SK-N-SH (cell line): ENCODE results near the gene SPATA3. TPM values are rescaled to one million over a fixed set of nuclear protein-coding genes. Genes with fewer than 3 reads are reported as not detected.

Experiments
- CTCF ChIA-PET: fragments of 300-600, 350-600 bp; formaldehyde crosslinking; extraction: SDS; loops from one replicate; lab custom pipeline; 2021; lab: Yijun Ruan, JAX
- POLR2A ChIA-PET: fragments of 350-600 bp; sonication (Branson Sonifier 250); formaldehyde crosslinking; extraction: SDS; loops from one replicate; lab custom pipeline; 2020; ENCODE audit warnings: antibody characterized with exemption, inconsistent platforms; lab: Yijun Ruan, JAX
- DNase-seq: peaks from one replicate; pipeline ENCODE4 v3.0.0; 2012
- H2AFZ ChIP-seq: fragments of 200-600 bp; sonication (generic); 2 replicates; pipeline ENCODE4 v1.8.1; 2016; ENCODE audit warnings: antibody characterized with exemption, mild to moderate bottlenecking, low read depth
- H3F3A ChIP-seq: fragments of 200-600 bp; sonication (generic); replicated peaks from 2 replicates; pipeline ENCODE3; 2016; ENCODE audit warnings: antibody characterized with exemption, mild to moderate bottlenecking; ENCODE audit not compliant: insufficient read depth
- H3K27ac ChIP-seq, 2 experiments: fragments of 200-500 bp in 1 of 2; fragments of 200-600 bp in 1 of 2; sonication (Bioruptor generic) in 1 of 2; sonication (generic), shearing (Covaris generic) in 1 of 2; 2 replicates each; pipeline versions ENCODE4 v1.5.1 to v1.6.1; 2014 to 2016; ENCODE audit warnings: low read depth in 2 of 2, inconsistent platforms in 1 of 2, low read length in 1 of 2, mild to moderate bottlenecking in 1 of 2, mixed read lengths in 1 of 2
- H3K27me3 ChIP-seq: fragments of 200-600 bp; sonication (generic), shearing (Covaris generic); 2 replicates; pipeline ENCODE4 v1.6.1; 2016; ENCODE audit warnings: mixed run types; ENCODE audit not compliant: insufficient read depth
- H3K36me3 ChIP-seq, 2 experiments: fragments of 200-500 bp in 1 of 2; fragments of 200-600 bp in 1 of 2; sonication (Bioruptor generic) in 1 of 2; sonication (generic) in 1 of 2; replicated peaks in 1 of 2; 2 replicates each; pipeline versions ENCODE3 to v1.5.1; 2014 to 2016; ENCODE audit warnings: low read length in 1 of 2, mild to moderate bottlenecking in 1 of 2; ENCODE audit not compliant: insufficient read depth in 2 of 2, control insufficient read depth in 1 of 2
- H3K4me1 ChIP-seq, 2 experiments: fragments of 200-500 bp in 1 of 2; fragments of 200-600 bp in 1 of 2; sonication (Bioruptor generic) in 1 of 2; sonication (generic), shearing (Covaris generic) in 1 of 2; 2 replicates each; pipeline versions ENCODE4 v1.5.1 to v1.6.1; 2014 to 2016; ENCODE audit warnings: low read depth in 1 of 2, low read length in 1 of 2, mixed run types in 1 of 2; ENCODE audit not compliant: insufficient read depth in 2 of 2, control insufficient read depth in 1 of 2
- H3K4me2 ChIP-seq: fragments of 200-600 bp; sonication (generic), shearing (Covaris generic); 2 replicates; pipeline ENCODE4 v1.6.1; 2017; ENCODE audit warnings: mixed run types
- H3K4me3 ChIP-seq, 2 experiments: fragments of 200-500 bp in 1 of 2; fragments of 200-600 bp in 1 of 2; sonication (Bioruptor generic) in 1 of 2; sonication (generic), shearing (Covaris generic) in 1 of 2; 2 replicates each; pipeline versions ENCODE4 v1.5.1 to v1.8.1; 2014 to 2016; ENCODE audit warnings: low read depth in 2 of 2, inconsistent platforms in 1 of 2, low read length in 1 of 2, mild to moderate bottlenecking in 1 of 2, mixed read lengths in 1 of 2, moderate library complexity in 1 of 2
- H3K79me2 ChIP-seq: fragments of 200-600 bp; sonication (generic); 2 replicates; pipeline ENCODE4 v1.8.1; 2017; ENCODE audit warnings: mild to moderate bottlenecking; ENCODE audit not compliant: insufficient read depth
- H3K9ac ChIP-seq: fragments of 200-600 bp; sonication (generic); 2 replicates; pipeline ENCODE4 v1.6.1; 2017; ENCODE audit warnings: mixed run types
- H3K9me2 ChIP-seq: fragments of 200-600 bp; sonication (generic); 2 replicates; pipeline ENCODE4 v1.6.1; 2017; ENCODE audit warnings: mixed run types
- H3K9me3 ChIP-seq: fragments of 200-600 bp; sonication (generic); 2 replicates; pipeline ENCODE4 v1.6.1; 2017; ENCODE audit warnings: mixed run types, mild to moderate bottlenecking, moderate library complexity
- H4K20me1 ChIP-seq: fragments of 200-600 bp; sonication (generic); 2 replicates; pipeline ENCODE4 v1.6.1; 2017; ENCODE audit warnings: mild to moderate bottlenecking, mixed run types; ENCODE audit not compliant: insufficient read depth
- CHD2 ChIP-seq: fragments of 150-350 bp; IDR thresholded peaks from 2 replicates; pipeline ENCODE4 v1.6.1; 2018; ENCODE audit warnings: low read length; ENCODE audit not compliant: partially characterized antibody
- EP300 ChIP-seq, 2 experiments: IDR thresholded peaks; 2 replicates each; pipeline versions ENCODE4 v1.4.0 to v1.6.1; 2012; ENCODE audit warnings: borderline replicate concordance in 1 of 2, low read depth in 1 of 2, low read length in 1 of 2
- EZH2phosphoT487 ChIP-seq: fragments of 200-600 bp; sonication (generic); IDR thresholded peaks from 2 replicates; pipeline ENCODE4 v1.6.1; 2017; ENCODE audit warnings: low read depth, mixed run types, mild to moderate bottlenecking, antibody characterized with exemption, moderate library complexity, borderline replicate concordance
- FOXJ3 ChIP-seq: sonication (generic); formaldehyde crosslinking; IDR thresholded peaks from 2 replicates; pipeline ENCODE4 v1.5.1; 2020; ENCODE audit warnings: mild to moderate bottlenecking, missing genetic modification reagents
- FOXM1 ChIP-seq: IDR thresholded peaks from 2 replicates; pipeline ENCODE4 v1.4.0; 2012; ENCODE audit warnings: low read depth, mild to moderate bottlenecking
- GATA2 ChIP-seq: sonication (generic); formaldehyde crosslinking; IDR thresholded peaks from 2 replicates; pipeline ENCODE4 v1.5.0; 2020; ENCODE audit warnings: mild to moderate bottlenecking, missing genetic modification reagents
- JUND ChIP-seq: IDR thresholded peaks from 2 replicates; pipeline ENCODE4 v1.4.0; 2012
- MEF2A ChIP-seq: IDR thresholded peaks from 2 replicates; pipeline ENCODE4 v1.4.0; 2012; ENCODE audit warnings: low read depth, borderline replicate concordance
- MXI1 ChIP-seq: IDR thresholded peaks from 2 replicates; pipeline ENCODE4 v1.6.1; 2012; ENCODE audit warnings: mild to moderate bottlenecking, low read depth, low read length, improper control_type of control experiment
- NRF1 ChIP-seq: IDR thresholded peaks from 2 replicates; pipeline ENCODE4 v1.6.1; 2012; ENCODE audit warnings: low read depth, mild to moderate bottlenecking, low read length
- POLR2AphosphoS5 ChIP-seq: IDR thresholded peaks from 2 replicates; pipeline ENCODE4 v1.6.1; 2012; ENCODE audit warnings: low read depth, low read length
- RFX5 ChIP-seq: IDR thresholded peaks from 2 replicates; pipeline ENCODE4 v1.6.1; 2012; ENCODE audit warnings: mild to moderate bottlenecking, improper control_type of control experiment, low read length
- RXRA ChIP-seq: IDR thresholded peaks from 2 replicates; pipeline ENCODE4 v1.4.0; 2012; ENCODE audit warnings: low read depth, mild to moderate bottlenecking, borderline replicate concordance
- SMC3 ChIP-seq: IDR thresholded peaks from 2 replicates; pipeline ENCODE4 v1.6.1; 2012; ENCODE audit warnings: low read depth, low read length, improper control_type of control experiment
- TAF1 ChIP-seq: IDR thresholded peaks from 2 replicates; pipeline ENCODE4 v1.6.1; 2012; ENCODE audit warnings: low read depth, mild to moderate bottlenecking, low read length, moderate library complexity, borderline replicate concordance
- WGBS: methylation state at CpG from one replicate; pipeline ENCODE4 v1.1.6; 2017; ENCODE audit warnings: low lambda C conversion rate; 5-methylcytosine and 5-hydroxymethylcytosine counted together
- polyA plus RNA-seq, 3 experiments: library from polyadenylated mRNA; depleted of rRNA; stranded (reverse); fragments of >200 nt; gene quantifications; 2 replicates each; pipeline ENCODE4 v1.2.3, GENCODE V29; 2012
- TF ChIP-seq, protein P1 (sequence below): fragments of 150-350 bp; IDR thresholded peaks from 2 replicates; pipeline ENCODE4 v1.6.1; 2016; ENCODE audit warnings: mild to moderate bottlenecking, low read depth, low read length
- TF ChIP-seq, protein P2 (sequence below): IDR thresholded peaks from 2 replicates; pipeline ENCODE4 v1.4.0; 2012; ENCODE audit warnings: low read depth
- TF ChIP-seq, protein P3 (sequence below): IDR thresholded peaks from 2 replicates; pipeline ENCODE4 v1.4.0; 2012; ENCODE audit warnings: low read depth, borderline replicate concordance

The SPATA3 gene
- polyA plus RNA-seq, 1 of the 3 experiments (the other 2 are of a cell fraction) = not detected

DNA sequence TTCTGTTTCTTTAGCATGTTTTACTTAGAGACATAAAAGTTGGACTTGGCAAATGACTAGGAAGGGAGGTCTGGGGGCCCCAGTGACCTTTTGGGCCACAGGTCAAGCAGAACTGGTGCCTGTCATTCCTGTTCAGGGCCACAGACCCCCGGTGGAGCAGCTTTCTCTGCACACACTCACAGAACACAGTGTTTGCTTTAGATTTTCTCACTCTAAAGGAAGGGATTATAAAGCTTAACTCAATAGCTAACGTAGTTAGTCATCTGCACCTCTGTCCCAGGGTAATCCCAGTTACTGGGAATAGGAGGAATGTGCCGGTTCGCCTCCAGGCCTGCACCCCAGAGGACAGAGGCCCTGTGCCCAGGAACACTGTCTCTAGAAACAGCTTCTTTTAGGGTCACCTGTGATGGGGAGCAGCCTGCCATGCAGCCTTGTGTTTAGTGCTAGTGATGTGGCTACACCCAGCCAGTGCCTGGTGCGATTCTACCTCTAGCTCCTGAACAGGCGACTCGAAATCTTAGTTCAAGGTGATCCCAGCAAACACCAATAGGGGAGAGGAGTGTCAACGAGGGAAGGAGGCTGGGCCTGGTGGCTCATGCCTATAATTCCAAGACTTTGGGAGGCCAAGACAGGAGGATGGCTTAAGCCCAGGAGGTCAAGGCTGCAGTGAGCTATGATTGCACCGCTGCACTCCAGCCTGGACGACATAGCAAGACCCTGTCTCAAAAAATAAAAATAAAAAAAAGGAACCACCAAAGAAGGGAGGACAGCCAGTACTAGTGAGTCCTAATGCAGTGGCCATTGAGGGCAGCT, 11.6 kb downstream of the SPATA3 start:
- Histone ChIP-seq H3K4me1 (no peaks in the 10 kb centered on the region), H2AFZ (no peak overlapping the region), H3K4me2 (no peak overlapping the region), H4K20me1 (no peaks in the 10 kb centered on the region), H3K79me2 (no peaks in the 10 kb centered on the region), H3F3A (no peaks in the 10 kb centered on the region), H3K36me3 (no peaks in the 10 kb centered on the region), H3K9ac (no peak overlapping the region), H3K9me2 (no peaks in the 10 kb centered on the region), H3K27ac (no peak overlapping the region), H3K9me3 (no peaks in the 10 kb centered on the region), H3K4me3 (no peak overlapping the region), H3K27me3 (peaks cover 13% of the 10 kb centered on the region; the same call in 1 of the 2 replicates)
- 36% methylated on average over 9 of the region's 10 CpGs for WGBS
- CTCF ChIA-PET = interaction anchor here (0.6 to 4.0 kb wide), 7 partner anchors 9 to 183 kb away, joined by 3 to 27 read pairs (median 5); no protein-coding TSS in a partner anchor
- no peak for DNase-seq
- no peak for TF ChIP-seq FOXJ3 (CRISPR knock-in tag)
- no peak for TF ChIP-seq NRF1
- TF ChIP-seq JUND = no peak
- TF ChIP-seq, protein P1, sequence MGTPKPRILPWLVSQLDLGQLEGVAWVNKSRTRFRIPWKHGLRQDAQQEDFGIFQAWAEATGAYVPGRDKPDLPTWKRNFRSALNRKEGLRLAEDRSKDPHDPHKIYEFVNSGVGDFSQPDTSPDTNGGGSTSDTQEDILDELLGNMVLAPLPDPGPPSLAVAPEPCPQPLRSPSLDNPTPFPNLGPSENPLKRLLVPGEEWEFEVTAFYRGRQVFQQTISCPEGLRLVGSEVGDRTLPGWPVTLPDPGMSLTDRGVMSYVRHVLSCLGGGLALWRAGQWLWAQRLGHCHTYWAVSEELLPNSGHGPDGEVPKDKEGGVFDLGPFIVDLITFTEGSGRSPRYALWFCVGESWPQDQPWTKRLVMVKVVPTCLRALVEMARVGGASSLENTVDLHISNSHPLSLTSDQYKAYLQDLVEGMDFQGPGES = no peak
- no peak for TF ChIP-seq TAF1
- no peak for TF ChIP-seq FOXM1
- TF ChIP-seq, protein P2, sequence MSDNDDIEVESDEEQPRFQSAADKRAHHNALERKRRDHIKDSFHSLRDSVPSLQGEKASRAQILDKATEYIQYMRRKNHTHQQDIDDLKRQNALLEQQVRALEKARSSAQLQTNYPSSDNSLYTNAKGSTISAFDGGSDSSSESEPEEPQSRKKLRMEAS = no peak
- TF ChIP-seq SMC3 = no peak
- TF ChIP-seq EZH2phosphoT487 = no peak
- TF ChIP-seq MXI1 = no peak
- no peak for TF ChIP-seq GATA2 (CRISPR knock-in tag)
- no peak for TF ChIP-seq POLR2AphosphoS5
- no peak for TF ChIP-seq RXRA
- TF ChIP-seq EP300 (IDR thresholded peaks at IDR 0.05; ENCODE audit: borderline replicate concordance in 1 of 2, low read depth in 1 of 2, low read length in 1 of 2) = no peak
- TF ChIP-seq, protein P3, sequence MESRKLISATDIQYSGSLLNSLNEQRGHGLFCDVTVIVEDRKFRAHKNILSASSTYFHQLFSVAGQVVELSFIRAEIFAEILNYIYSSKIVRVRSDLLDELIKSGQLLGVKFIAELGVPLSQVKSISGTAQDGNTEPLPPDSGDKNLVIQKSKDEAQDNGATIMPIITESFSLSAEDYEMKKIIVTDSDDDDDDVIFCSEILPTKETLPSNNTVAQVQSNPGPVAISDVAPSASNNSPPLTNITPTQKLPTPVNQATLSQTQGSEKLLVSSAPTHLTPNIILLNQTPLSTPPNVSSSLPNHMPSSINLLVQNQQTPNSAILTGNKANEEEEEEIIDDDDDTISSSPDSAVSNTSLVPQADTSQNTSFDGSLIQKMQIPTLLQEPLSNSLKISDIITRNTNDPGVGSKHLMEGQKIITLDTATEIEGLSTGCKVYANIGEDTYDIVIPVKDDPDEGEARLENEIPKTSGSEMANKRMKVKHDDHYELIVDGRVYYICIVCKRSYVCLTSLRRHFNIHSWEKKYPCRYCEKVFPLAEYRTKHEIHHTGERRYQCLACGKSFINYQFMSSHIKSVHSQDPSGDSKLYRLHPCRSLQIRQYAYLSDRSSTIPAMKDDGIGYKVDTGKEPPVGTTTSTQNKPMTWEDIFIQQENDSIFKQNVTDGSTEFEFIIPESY = no peak
- no peak for TF ChIP-seq MEF2A
- no peak for TF ChIP-seq RFX5
- TF ChIP-seq CHD2 = no peak
- POLR2A ChIA-PET = interaction anchor here (1.1 kb wide), 1 partner anchor 43 kb away, joined by 3 read pairs; no protein-coding TSS in a partner anchor
